Liver (tissue), 9 donors: ENCODE data around the gene RP9. TPM values are rescaled to one million over a fixed set of nuclear protein-coding genes. Genes with fewer than 3 reads are reported as not detected.

Experiments used
- DNase-seq: peaks from one replicate; pipeline ENCODE4 v3.0.0-alpha.2; 2017; ENCODE audit warnings: low spot score
- H3K27ac ChIP-seq, 2 donors: one replicate each; pipeline ENCODE4 v1.7.0; 2013; ENCODE audit warnings: inconsistent platforms in 2 of 2, low read length in 2 of 2, control low read depth in 1 of 2, low read depth in 1 of 2, mild to moderate bottlenecking in 1 of 2
- H3K27me3 ChIP-seq, 4 donors: one replicate each; pipeline versions ENCODE4 v1.6.1 to v1.7.0; 2013; ENCODE audit warnings: low read length in 3 of 4, inconsistent platforms in 1 of 4, mild to moderate bottlenecking in 1 of 4, moderate library complexity in 1 of 4; ENCODE audit not compliant: control insufficient read depth in 4 of 4, insufficient read depth in 4 of 4
- H3K36me3 ChIP-seq, 4 donors: one replicate each; pipeline versions ENCODE4 v1.6.1 to v1.7.0; 2013; ENCODE audit warnings: low read length in 3 of 4, mild to moderate bottlenecking in 3 of 4, low read depth in 1 of 4, moderate library complexity in 1 of 4; ENCODE audit not compliant: control insufficient read depth in 4 of 4, insufficient read depth in 3 of 4
- H3K4me1 ChIP-seq, 4 donors: one replicate each; pipeline versions ENCODE4 v1.6.1 to v1.7.0; 2013; ENCODE audit warnings: low read length in 3 of 4, mild to moderate bottlenecking in 3 of 4, moderate library complexity in 1 of 4; ENCODE audit not compliant: control insufficient read depth in 4 of 4, insufficient read depth in 4 of 4
- H3K4me3 ChIP-seq, 3 donors: one replicate each; pipeline versions ENCODE4 v1.6.1 to v1.7.0; 2013; ENCODE audit warnings: low read length in 3 of 3, control low read depth in 1 of 3, low read depth in 1 of 3, mild to moderate bottlenecking in 1 of 3
- H3K9ac ChIP-seq, 2 donors: one replicate each; pipeline ENCODE4 v1.7.0; 2013; ENCODE audit warnings: low read length in 2 of 2, mild to moderate bottlenecking in 2 of 2, moderate library complexity in 2 of 2, control low read depth in 1 of 2, low read depth in 1 of 2
- H3K9me3 ChIP-seq, 4 donors: one replicate each; pipeline versions ENCODE4 v1.6.1 to v1.7.0; 2013; ENCODE audit warnings: low read length in 3 of 4; ENCODE audit not compliant: control insufficient read depth in 4 of 4
- CTCF ChIP-seq: fragments of 150-350 bp; IDR thresholded peaks from 2 replicates; pipeline ENCODE4 v1.5.1; 2017; ENCODE audit warnings: improper control_type of control experiment, low read depth, low read length; ENCODE audit not compliant: missing input control
- EGR1 ChIP-seq, 2 donors: IDR thresholded peaks; 2 replicates each; pipeline ENCODE4 v1.6.1; 2016 to 2018; ENCODE audit warnings: antibody characterized with exemption in 2 of 2, low read depth in 2 of 2
- FOXA1 ChIP-seq: IDR thresholded peaks from 2 replicates; pipeline ENCODE4 v1.6.1; 2016; ENCODE audit warnings: antibody characterized with exemption
- FOXA2 ChIP-seq: IDR thresholded peaks from 2 replicates; pipeline ENCODE4 v1.6.1; 2016; ENCODE audit warnings: antibody characterized with exemption
- GABPA ChIP-seq, 2 donors: IDR thresholded peaks in 1 of 2; conservative IDR thresholded peaks in 1 of 2; 2 replicates each; pipeline ENCODE4 v1.6.1; 2016; ENCODE audit warnings: antibody characterized with exemption in 2 of 2, mild to moderate bottlenecking in 1 of 2, moderate library complexity in 1 of 2
- HNF4A ChIP-seq, 2 donors: conservative IDR thresholded peaks; 2 replicates each; pipeline ENCODE4 v1.6.1; 2016; ENCODE audit warnings: antibody characterized with exemption in 2 of 2, mild to moderate bottlenecking in 2 of 2
- HNF4G ChIP-seq: IDR thresholded peaks from 2 replicates; pipeline ENCODE4 v1.6.1; 2016; ENCODE audit warnings: antibody characterized with exemption
- JUND ChIP-seq, 2 donors: IDR thresholded peaks; 2 replicates each; pipeline ENCODE4 v1.6.1; 2016; ENCODE audit warnings: antibody characterized with exemption in 2 of 2
- MAX ChIP-seq: IDR thresholded peaks from 2 replicates; pipeline ENCODE4 v1.6.1; 2016; ENCODE audit warnings: antibody characterized with exemption
- NR2F2 ChIP-seq: IDR thresholded peaks from 2 replicates; pipeline ENCODE4 v1.6.1; 2016; ENCODE audit warnings: antibody characterized with exemption
- RAD21 ChIP-seq, 2 donors: IDR thresholded peaks; 2 replicates each; pipeline ENCODE4 v1.6.1; 2016; ENCODE audit warnings: antibody characterized with exemption in 2 of 2, mild to moderate bottlenecking in 2 of 2
- REST ChIP-seq: IDR thresholded peaks from 2 replicates; pipeline ENCODE4 v1.6.1; 2016; ENCODE audit warnings: antibody characterized with exemption, mild to moderate bottlenecking
- RXRA ChIP-seq, 2 donors: IDR thresholded peaks; 2 replicates each; pipeline ENCODE4 v1.6.1; 2017 to 2018; ENCODE audit warnings: antibody characterized with exemption in 2 of 2, mild to moderate bottlenecking in 1 of 2
- SP1 ChIP-seq: IDR thresholded peaks from 2 replicates; pipeline ENCODE4 v1.6.1; 2018; ENCODE audit warnings: antibody characterized with exemption, mild to moderate bottlenecking
- TAF1 ChIP-seq: conservative IDR thresholded peaks from 2 replicates; pipeline ENCODE4 v1.6.1; 2016; ENCODE audit warnings: antibody characterized with exemption, mild to moderate bottlenecking
- YY1 ChIP-seq: IDR thresholded peaks from 2 replicates; pipeline ENCODE4 v1.6.1; 2016; ENCODE audit warnings: antibody characterized with exemption, mild to moderate bottlenecking
- ZBTB33 ChIP-seq: IDR thresholded peaks from 2 replicates; pipeline ENCODE4 v1.6.1; 2016; ENCODE audit warnings: antibody characterized with exemption
- WGBS: extraction: QIAGEN DNeasy Blood & Tissue Kit; methylation state at CpG from one replicate; pipeline ENCODE4 v1.1.7; 2013; 5-methylcytosine and 5-hydroxymethylcytosine counted together
- polyA plus RNA-seq, 2 donors: library from polyadenylated mRNA; stranded (reverse) in 1 of 2; unstranded in 1 of 2; fragments of 200-250 nt in 1 of 2; fragments of >200 nt in 1 of 2; fragmentation: Nextera tagmentation in 1 of 2; extraction: Ambion mirVana in 1 of 2; gene quantifications; one replicate each; pipeline versions ENCODE4 v1.2.1 to v1.2.3, GENCODE V29; 2013 to 2015
- total RNA-seq, 2 donors: library from RNA; depleted of rRNA; stranded (reverse); fragments of >200 nt; gene quantifications; one replicate each; pipeline ENCODE4 v1.2.3, GENCODE V29; 2014
- donor health status: healthy.
- donor health status: healthy.
- donor health status: healthy.
- donor health status: healthy.
- donor health status: healthy.

RP9 gene
- total and polyA plus RNA-seq, 4 donors: 3.3 to 7.7 (median 4.4) TPM

GRCh38 chr7:33073243-33073642 is 36.0 kb downstream of the RP9 start:
- 93% methylated on average over 4 of the region's 4 CpGs for WGBS
- Histone ChIP-seq H3K4me3 (no peak overlapping the region), H3K36me3 (peaks cover 0 to 3% (median 0%) of the 10 kb centered on the region in 4 donors), H3K9ac (no peak overlapping the region), H3K27me3 (no peaks in the 10 kb centered on the region), H3K27ac (no peak overlapping the region), H3K4me1 (no peaks in the 10 kb centered on the region), H3K9me3 (peaks cover 0 to 13% (median 4%) of the 10 kb centered on the region in 4 donors)
- DNase-seq: no peak
- TF ChIP-seq RAD21 (IDR thresholded peaks at IDR 0.05) (no peak), TAF1 (no peak), CTCF (no peak), FOXA2 (no peak), RXRA (IDR thresholded peaks at IDR 0.05) (no peak), HNF4A (conservative IDR thresholded peaks at IDR 0.05) (no peak), GABPA (IDR thresholded peaks at IDR 0.05 in 1 of 2, conservative IDR thresholded peaks at IDR 0.05 in 1 of 2) (no peak)

- Histone ChIP-seq H3K27ac (no peak overlapping the region), H3K9me3 (peaks cover 0 to 13% (median 4%) of the 10 kb centered on the region in 4 donors), H3K4me1 (no peaks in the 10 kb centered on the region), H3K27me3 (no peaks in the 10 kb centered on the region), H3K9ac (no peak overlapping the region), H3K4me3 (no peak overlapping the region), H3K36me3 (peaks cover 0 to 3% (median 0%) of the 10 kb centered on the region in 4 donors)
- TF ChIP-seq EGR1 (IDR thresholded peaks at IDR 0.05; ENCODE audit: low read depth in 2 of 2) (no peak), FOXA2 (no peak), YY1 (no peak), RXRA (IDR thresholded peaks at IDR 0.05) (no peak), FOXA1 (no peak)
- no peak for DNase-seq
- 69% methylated on average over 2 of the region's 2 CpGs for WGBS
Measured at GRCh38 chr7:33072471-33072870, 36.7 kb downstream of the RP9 start.

GRCh38 chr7:33070831-33071230 is 38.4 kb downstream of the RP9 start:
- Histone ChIP-seq H3K4me1 (no peaks in the 10 kb centered on the region), H3K27ac (no peak overlapping the region), H3K27me3 (no peaks in the 10 kb centered on the region), H3K36me3 (peaks cover 0 to 3% (median 0%) of the 10 kb centered on the region in 4 donors), H3K9ac (no peak overlapping the region), H3K4me3 (no peak overlapping the region), H3K9me3 (peaks cover 0 to 13% (median 5%) of the 10 kb centered on the region in 4 donors)
- DNase-seq: no peak
- TF ChIP-seq GABPA (IDR thresholded peaks at IDR 0.05 in 1 of 2, conservative IDR thresholded peaks at IDR 0.05 in 1 of 2) (no peak), SP1 (no peak), RAD21 (IDR thresholded peaks at IDR 0.05) (no peak), RXRA (IDR thresholded peaks at IDR 0.05) (no peak), FOXA2 (no peak), YY1 (no peak), FOXA1 (no peak), HNF4A (conservative IDR thresholded peaks at IDR 0.05) (no peak), JUND (IDR thresholded peaks at IDR 0.05) (no peak), ZBTB33 (no peak), EGR1 (IDR thresholded peaks at IDR 0.05; ENCODE audit: low read depth in 2 of 2) (no peak), NR2F2 (no peak), REST (no peak), CTCF (no peak), HNF4G (no peak), MAX (no peak)
- 65% methylated on average over 6 of the region's 6 CpGs for WGBS
